Prostate gland (tissue), 2 donors: Measurements from ENCODE around the gene SYCE3. TPM values are rescaled to one million over a fixed set of nuclear protein-coding genes. Genes with fewer than 3 reads are reported as not detected.

Experiments used
- DNase-seq: peaks from one replicate; pipeline ENCODE4 v3.0.0-alpha.2; 2019; ENCODE audit warnings: low spot score
- H3K27ac ChIP-seq, 2 donors: fragments of 200-600 bp; sonication (generic); 2 replicates each; pipeline ENCODE4 v1.5.1; 2017 to 2019
- H3K27me3 ChIP-seq: fragments of 200-600 bp; sonication (generic); replicated peaks from 2 replicates; pipeline ENCODE4 v1.5.1; 2019; ENCODE audit not compliant: insufficient read depth
- H3K36me3 ChIP-seq, 2 donors: fragments of 200-600 bp; sonication (generic); 1 replicate in 1 of 2; 2 replicates in 1 of 2; pipeline versions ENCODE4 v1.5.1 to v1.8.1; 2017 to 2019
- H3K4me1 ChIP-seq: fragments of 200-600 bp; sonication (generic); replicated peaks from 2 replicates; pipeline ENCODE4 v1.5.1; 2019
- H3K4me3 ChIP-seq, 2 donors: fragments of 200-600 bp; sonication (generic); 2 replicates each; pipeline ENCODE4 v1.5.1; 2017 to 2019
- H3K9me3 ChIP-seq: fragments of 200-600 bp; sonication (generic); 2 replicates; pipeline ENCODE4 v1.5.1; 2017
- POLR2A ChIP-seq: fragments of 450-650 bp; IDR thresholded peaks from one replicate; pipeline ENCODE4 v1.6.1; 2016; ENCODE audit warnings: antibody characterized with exemption, mild to moderate bottlenecking
- POLR2AphosphoS5 ChIP-seq: sonication (generic); formaldehyde crosslinking; IDR thresholded peaks from one replicate; pipeline ENCODE4 v1.6.1; 2017; ENCODE audit warnings: antibody characterized with exemption
- WGBS: methylation state at CpG from one replicate; pipeline ENCODE4 v1.1.5; 2018; 5-methylcytosine and 5-hydroxymethylcytosine counted together
- intact Hi-C: fragments of 100-400 bp; cut with DNase I; formaldehyde crosslinking; loops from one replicate; pipeline ENCODE4 v1.14.2; 2022
- total RNA-seq, 2 donors: library from RNA; depleted of rRNA; stranded (reverse); fragments of >200 nt; gene quantifications; one replicate each; pipeline ENCODE4 v1.1.0, GENCODE V29; 2016
- TF ChIP-seq, protein P1 (sequence below), 4 experiments: fragments of 200-600 bp in 2 of 4; fragments of 450-650 bp in 2 of 4; sonication (generic) in 2 of 4; IDR thresholded peaks; 1 replicate in 3 of 4; 2 replicates in 1 of 4; pipeline ENCODE4 v1.5.1; 2016 to 2019; ENCODE audit warnings: antibody characterized with exemption in 4 of 4, mild to moderate bottlenecking in 2 of 4, moderate library complexity in 2 of 4

The SYCE3 gene
- total RNA-seq, 2 donors from 2014 or later, result 10.2 TPM; not detected in 1

DNA sequence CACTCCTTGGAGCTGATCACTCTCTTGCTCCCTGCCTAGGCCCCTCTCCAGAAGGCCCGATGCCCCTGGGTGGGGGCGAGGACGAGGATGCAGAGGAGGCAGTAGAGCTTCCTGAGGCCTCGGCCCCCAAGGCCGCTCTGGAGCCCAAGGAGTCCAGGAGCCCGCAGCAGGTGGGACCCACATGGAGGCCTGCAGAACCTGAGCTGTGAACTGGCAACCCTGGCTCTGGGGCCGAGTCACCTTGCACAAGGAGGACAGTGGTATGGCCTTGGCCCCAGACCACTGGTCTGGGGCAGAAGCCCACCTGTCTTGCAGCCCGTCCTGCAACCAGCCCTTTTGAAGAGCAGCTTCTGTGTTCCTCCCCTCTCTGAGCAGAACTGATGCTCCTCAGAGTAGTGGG lies 43.6 kb downstream of the SYCE3 start:
- no peak for DNase-seq
- no peak for TF ChIP-seq POLR2AphosphoS5
- TF ChIP-seq POLR2A, result no peak
- TF ChIP-seq, protein P1, sequence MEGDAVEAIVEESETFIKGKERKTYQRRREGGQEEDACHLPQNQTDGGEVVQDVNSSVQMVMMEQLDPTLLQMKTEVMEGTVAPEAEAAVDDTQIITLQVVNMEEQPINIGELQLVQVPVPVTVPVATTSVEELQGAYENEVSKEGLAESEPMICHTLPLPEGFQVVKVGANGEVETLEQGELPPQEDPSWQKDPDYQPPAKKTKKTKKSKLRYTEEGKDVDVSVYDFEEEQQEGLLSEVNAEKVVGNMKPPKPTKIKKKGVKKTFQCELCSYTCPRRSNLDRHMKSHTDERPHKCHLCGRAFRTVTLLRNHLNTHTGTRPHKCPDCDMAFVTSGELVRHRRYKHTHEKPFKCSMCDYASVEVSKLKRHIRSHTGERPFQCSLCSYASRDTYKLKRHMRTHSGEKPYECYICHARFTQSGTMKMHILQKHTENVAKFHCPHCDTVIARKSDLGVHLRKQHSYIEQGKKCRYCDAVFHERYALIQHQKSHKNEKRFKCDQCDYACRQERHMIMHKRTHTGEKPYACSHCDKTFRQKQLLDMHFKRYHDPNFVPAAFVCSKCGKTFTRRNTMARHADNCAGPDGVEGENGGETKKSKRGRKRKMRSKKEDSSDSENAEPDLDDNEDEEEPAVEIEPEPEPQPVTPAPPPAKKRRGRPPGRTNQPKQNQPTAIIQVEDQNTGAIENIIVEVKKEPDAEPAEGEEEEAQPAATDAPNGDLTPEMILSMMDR (IDR thresholded peaks at IDR 0.05), result no peak
- intact Hi-C loops, result no loop called here
- Histone ChIP-seq H3K36me3 (peaks cover 0 to 8% of the 10 kb centered on the region in 2 donors), H3K27ac (no peak overlapping the region), H3K4me1 (no peaks in the 10 kb centered on the region), H3K9me3 (no peaks in the 10 kb centered on the region), H3K27me3 (no peaks in the 10 kb centered on the region), H3K4me3 (no peak overlapping the region)
- WGBS, result 96% methylated on average over 8 of the region's 8 CpGs

DNA sequence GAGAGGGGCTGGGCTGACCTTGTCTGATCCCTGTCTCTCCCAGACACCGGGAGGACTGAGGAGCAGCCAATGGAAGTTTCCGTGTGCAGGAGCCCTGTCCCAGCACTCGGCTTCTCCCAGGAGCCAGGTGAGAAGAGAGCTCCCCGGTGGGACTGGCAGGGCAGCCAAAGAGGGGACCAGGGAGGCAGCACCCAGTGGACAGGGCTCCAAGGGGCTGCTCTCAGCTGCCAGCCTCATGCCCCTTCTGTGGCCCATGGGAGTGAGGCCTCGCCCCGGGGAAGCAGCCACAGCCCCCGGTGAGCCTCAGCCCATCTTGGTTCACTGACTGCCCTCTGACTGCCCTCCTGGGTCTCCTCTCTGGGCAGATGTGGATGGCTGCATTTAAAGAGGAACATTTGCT lies 44.1 kb downstream of the SYCE3 start:
- Histone ChIP-seq H3K4me3 (no peak overlapping the region), H3K27ac (no peak overlapping the region), H3K27me3 (no peaks in the 10 kb centered on the region), H3K4me1 (no peaks in the 10 kb centered on the region), H3K36me3 (peaks cover 0 to 8% of the 10 kb centered on the region in 2 donors), H3K9me3 (no peaks in the 10 kb centered on the region)
- no peak for DNase-seq
- TF ChIP-seq POLR2AphosphoS5 (no peak), POLR2A (no peak)
- TF ChIP-seq, protein P1 (IDR thresholded peaks at IDR 0.05), result no peak
- 88% methylated on average over 7 of the region's 7 CpGs for WGBS
- intact Hi-C loops, result no loop called here

DNA sequence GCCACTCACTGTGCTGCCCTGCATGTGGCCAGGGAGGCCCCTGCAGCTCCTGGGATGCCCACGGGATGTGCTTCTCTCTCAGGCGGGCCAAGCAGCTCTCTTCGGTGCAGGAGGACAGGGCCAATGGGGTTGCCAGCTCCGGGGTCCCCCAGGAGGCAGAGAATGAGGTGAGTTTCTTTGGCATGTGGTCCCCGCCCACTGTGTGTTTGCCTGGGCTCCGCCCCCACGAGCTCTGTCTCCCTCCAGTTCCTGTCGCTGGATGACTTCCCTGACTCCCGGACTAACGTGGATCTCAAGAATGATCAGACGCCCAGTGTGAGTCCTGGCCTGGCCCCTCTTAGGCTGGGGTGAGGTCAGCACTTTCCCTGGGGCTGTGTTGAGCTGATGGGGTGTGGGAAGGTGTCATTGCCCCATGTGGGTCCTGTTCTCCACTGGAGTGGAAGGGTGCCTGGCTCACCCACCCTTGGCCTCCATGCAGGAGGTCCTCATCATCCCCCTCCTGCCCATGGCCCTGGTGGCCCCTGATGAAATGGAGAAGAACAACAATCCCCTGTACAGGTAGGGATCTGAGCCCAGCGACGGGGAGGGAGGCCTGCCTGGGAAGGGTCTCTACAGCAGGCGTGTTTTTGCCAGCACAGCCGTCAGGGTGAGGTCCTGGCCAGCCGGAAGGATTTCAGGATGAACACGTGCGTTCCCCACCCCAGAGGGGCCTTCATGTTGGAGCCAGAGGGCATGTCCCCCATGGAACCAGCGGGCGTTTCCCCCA lies 45.0 kb downstream of the SYCE3 start:
- intact Hi-C loops, result no loop called here
- peaks cover 0 to 3% of the 10 kb centered on the region in 2 donors for H3K36me3 ChIP-seq
- no peak overlapping the region for H3K27ac ChIP-seq
- no peaks in the 10 kb centered on the region for H3K9me3 ChIP-seq
- 84% methylated on average over 17 of the region's 20 CpGs for WGBS
- no peak overlapping the region for H3K4me3 ChIP-seq
- no peaks in the 10 kb centered on the region for H3K4me1 ChIP-seq
- DNase-seq, result no peak
- TF ChIP-seq, protein P1 (IDR thresholded peaks at IDR 0.05), result no peak
- TF ChIP-seq POLR2A (no peak), POLR2AphosphoS5 (no peak)
- H3K27me3 ChIP-seq, result no peaks in the 10 kb centered on the region

DNA sequence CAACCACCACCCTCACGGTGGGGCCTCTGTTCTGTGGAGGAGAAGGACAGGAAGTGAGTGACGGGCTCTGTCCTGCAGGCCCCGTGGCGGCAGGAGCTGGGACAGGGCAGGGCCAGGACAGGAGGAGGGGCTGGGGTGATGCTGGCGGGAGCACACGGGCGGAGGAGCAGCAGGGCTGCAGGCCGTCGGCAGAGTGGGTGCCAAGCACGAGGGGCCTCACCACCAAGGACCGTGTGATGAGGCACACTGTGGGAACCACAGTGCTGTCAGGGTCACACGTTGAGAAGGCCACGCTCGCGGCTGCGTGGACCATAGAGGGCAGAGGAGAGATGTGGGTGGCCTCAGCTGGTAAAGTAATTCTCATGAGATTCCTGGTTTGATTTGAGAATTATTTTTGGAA lies 45.8 kb downstream of the SYCE3 start:
- intact Hi-C loops, result no loop called here
- no peak overlapping the region for H3K4me3 ChIP-seq
- H3K36me3 ChIP-seq, result peaks cover 0 to 3% of the 10 kb centered on the region in 2 donors
- no peaks in the 10 kb centered on the region for H3K4me1 ChIP-seq
- H3K9me3 ChIP-seq, result no peaks in the 10 kb centered on the region
- WGBS, result 76% methylated on average over 16 of the region's 16 CpGs
- H3K27me3 ChIP-seq, result no peaks in the 10 kb centered on the region
- H3K27ac ChIP-seq, result no peak overlapping the region
- no peak for DNase-seq
- TF ChIP-seq POLR2A (no peak), POLR2AphosphoS5 (no peak)
- TF ChIP-seq, protein P1 (IDR thresholded peaks at IDR 0.05), result no peak

DNA sequence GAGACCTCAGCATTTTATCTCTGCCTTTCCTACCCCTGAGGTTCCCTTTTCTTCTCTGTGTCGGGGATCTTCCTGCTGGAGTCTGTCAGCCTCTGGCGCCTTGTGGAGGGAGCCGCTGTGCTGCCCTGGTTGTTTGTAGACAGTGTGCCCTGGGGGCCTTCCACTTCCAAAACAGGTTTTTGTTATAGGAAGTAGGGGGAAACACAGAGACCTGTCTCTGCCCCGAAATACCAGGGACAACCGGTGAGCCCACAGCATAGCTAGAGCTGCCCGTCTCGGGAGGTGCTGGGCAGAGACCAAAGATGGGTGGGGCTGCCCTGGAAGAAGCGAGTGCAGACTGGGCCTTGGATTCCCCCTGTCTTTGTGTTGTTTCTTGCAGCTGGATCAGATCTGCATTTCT lies 46.7 kb downstream of the SYCE3 start:
- Histone ChIP-seq H3K27me3 (no peaks in the 10 kb centered on the region), H3K27ac (no peak overlapping the region), H3K4me1 (no peaks in the 10 kb centered on the region), H3K9me3 (no peaks in the 10 kb centered on the region), H3K4me3 (no peak overlapping the region), H3K36me3 (peaks cover 0 to 3% of the 10 kb centered on the region in 2 donors)
- TF ChIP-seq, protein P1 (IDR thresholded peaks at IDR 0.05), result no peak
- TF ChIP-seq POLR2A (no peak), POLR2AphosphoS5 (no peak)
- no peak for DNase-seq
- intact Hi-C loops, result no loop called here
- 69% methylated on average over 8 of the region's 8 CpGs for WGBS
